ENCODE measurements around the gene ATOH8.

ATOH8 gene

DNA sequence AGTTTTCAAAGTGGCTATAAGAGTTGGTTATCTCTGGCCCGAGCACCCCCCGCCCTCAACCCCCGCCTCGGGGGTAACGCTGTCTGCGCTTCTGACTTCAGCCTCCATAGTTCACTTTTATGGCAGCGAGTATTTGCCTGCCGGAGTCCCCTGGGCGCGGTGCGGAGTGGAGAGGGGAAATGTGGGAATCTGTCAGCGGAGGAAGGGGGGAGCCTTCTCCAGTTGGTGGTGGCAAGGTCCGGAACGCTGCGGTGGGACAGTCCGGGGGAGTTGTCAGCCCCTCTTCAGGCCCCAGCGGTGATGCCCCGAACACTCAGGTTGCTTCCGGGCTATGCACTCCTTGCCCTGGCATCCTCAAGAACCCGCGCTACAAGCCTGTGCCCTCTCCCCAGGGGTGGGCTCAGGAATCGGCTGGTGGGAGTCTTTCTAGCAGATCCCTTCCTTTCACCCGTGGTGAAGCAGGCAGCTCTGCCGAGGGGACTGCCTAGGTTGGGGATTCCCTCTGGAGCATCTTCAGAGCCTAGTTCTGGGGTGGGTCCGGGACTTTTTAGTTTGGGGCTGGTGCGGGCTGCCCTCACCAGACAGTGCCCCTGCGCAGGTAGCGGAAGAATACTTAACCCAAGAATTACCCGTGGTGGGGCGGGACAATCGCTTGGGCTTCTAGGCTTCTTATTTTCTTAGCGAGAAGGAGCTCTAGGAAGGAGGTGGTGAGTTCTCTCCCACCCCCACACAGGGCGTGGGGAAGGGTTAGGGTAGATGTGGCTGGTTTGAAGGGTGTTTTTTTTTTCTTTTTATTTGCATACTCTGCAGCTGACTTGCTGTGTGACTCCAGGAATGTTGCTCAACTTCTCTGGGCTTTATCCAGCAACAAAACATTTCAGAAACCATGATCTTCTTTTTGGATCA lies 1.6 kb downstream of the ATOH8 start:
- peak; percentile 26 for DNase-seq

DNA sequence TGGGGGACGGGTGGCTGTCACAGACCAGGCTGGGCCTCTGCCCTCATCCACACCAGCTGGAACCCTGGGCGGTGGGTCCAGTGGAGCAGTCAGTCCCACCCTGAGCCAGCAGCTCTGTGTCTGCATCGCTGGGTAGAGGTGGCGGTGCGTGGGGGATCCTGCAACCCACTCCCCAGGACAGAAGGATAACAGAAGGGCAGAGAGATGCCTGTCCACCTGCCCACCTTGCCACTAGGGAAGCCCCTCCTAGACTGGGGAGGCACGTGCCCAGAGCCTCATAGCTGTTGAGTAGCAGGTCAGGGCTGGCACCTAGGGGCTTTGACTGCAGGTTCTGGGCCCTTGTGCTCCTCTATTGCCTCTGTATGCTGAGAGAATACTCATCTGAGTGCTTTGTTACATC lies 2.4 kb downstream of the ATOH8 start:
- DNase-seq, result no peak

DNA sequence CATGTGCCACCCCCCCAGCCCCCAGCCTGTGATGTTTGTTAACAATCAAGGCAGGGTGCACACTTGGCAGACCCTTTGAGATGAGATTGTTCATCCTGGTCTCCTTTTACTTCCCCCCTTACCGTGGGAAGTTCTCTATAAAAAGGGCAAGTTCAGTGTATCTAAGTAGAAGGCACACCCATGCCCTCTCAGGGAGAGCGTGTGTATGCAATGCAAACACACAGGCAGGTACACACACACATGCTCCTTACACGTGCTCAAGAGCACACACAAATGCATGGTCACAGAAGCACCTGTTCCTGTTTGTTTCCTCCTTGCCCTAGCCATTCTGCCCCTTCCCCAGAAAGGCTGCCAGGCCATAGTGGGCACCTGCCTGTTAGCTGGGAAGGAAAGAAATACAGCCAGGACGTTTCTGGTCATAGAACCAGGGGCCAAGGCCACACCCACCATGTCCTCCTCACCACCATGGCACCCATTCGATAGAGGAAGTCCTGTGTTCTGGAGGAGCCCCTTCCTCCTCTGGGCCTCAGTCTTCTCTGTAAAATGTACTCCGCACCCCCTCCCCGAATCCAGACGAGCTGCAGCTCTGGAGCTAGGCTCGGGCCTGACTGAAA lies 3.1 kb downstream of the ATOH8 start:
- no peak for DNase-seq

DNA sequence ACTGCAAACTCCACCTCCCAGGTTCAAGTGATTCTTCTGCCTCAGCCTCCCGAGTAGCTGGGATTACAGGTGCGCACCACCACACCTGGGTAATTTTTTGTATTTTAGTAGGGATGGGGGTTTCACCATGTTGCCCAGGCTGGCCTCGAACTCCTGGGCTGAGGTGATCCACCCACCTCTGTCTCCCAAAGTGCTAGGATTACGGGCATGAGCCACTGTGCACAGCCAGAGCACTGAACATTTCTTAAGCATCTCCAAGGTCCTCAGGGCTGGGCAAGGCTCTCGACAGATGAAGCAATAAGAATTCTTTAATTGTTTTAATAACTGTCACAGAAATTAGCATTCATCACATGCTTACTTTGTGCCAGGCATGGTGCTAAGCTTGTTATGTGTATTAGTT lies 4.1 kb downstream of the ATOH8 start:
- no peak for DNase-seq

DNA sequence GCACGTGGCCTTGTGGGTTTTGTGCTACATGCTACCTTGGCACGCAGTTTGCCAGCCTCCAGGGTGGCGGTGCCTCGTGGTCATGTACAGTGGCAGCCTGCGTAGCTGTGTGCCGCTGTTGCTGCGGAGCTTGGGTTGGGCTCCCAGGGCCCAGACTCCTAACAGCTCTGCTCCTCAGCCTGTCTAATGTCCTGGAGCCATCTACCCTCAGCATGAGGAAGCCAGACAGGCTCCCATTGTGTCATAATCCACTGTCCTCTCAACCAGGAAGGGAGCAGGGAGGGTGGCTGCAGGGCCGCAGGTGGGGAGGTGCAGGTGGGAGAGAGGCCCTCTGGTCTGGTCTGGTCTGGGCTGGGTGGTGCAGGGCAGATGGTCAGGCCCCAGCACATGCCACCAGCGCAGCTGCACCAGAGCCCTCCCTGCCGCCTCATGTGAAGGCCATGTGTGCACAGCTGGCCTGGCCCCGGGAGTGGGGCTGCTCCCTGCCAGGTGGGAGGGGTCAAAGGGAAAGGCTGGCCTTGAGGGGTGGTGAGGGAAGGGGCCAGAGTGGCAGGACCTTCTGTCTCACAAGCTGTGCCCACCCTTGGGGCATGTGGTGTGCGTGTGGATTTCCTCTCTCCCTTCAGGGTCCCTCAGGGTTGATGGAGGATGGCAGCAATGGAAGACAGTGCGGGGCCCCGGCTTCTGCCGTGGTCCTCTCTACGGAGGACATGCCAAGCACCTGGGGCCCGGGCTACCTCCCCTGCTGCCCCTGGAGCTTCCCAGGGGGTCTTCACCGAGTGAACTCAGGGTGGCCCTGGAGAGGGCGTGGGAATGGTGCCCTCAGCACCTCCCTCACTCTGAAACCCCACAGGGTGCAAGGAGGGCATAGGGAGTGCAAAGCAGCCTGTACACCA lies 4.8 kb downstream of the ATOH8 start:
- no peak for DNase-seq

DNA sequence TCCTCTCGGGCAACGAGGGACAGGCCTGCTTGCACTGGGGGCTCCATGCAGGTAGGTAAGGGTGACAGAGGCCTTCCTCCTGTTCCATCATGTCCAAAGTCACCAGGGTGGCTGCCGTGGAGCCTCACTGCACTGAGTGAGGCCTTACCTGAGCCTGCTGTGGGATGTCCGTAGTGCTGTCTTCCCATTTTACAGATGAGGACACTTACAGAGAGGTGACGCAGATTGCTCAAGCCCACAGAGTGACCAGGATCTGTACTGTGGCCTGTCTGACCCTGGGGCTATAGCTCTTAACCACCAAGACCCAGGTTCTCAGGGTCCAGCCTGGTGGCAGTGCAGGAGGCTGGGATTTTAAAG lies 5.4 kb downstream of the ATOH8 start:
- no peak for DNase-seq

DNA sequence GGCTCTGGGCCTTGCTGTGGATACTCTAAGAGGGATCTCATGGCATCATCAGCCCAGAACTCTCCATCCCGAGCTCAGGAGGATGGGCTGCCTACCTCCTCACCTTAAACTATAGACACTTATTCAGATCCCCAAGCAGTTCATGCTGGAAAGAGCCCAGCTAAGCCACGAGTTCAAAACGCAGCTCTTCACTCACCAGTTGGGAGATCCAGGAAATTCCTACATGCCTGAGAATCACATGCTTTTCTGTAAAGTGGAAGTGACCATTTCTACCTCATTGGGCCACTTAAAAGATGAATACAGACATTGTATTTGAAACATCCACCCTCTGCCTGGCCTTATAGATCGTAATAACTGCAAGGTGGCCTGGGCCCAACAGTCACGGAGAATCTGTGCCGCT lies 6.6 kb downstream of the ATOH8 start:
- no peak for DNase-seq

DNA sequence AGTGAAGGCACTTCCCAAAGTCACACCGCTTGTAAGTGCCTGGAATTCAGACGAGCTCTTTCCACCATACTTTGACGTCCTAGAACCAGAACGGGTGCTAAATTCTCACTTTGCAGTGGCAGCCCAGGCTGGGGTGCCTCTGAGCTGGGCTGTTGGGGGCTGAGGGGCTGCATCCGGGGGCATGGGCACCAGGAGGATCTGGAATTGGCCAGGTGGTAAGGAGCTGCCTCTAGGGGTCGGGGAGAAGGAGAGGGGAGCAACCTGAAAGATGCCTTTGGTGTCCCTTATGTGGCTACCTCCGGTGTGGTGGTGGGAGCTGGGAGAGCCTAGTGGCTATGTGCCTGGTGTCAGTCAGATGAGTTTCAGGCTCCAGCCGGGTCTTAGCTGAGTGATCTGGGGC lies 7.1 kb downstream of the ATOH8 start:
- no peak for DNase-seq

DNA sequence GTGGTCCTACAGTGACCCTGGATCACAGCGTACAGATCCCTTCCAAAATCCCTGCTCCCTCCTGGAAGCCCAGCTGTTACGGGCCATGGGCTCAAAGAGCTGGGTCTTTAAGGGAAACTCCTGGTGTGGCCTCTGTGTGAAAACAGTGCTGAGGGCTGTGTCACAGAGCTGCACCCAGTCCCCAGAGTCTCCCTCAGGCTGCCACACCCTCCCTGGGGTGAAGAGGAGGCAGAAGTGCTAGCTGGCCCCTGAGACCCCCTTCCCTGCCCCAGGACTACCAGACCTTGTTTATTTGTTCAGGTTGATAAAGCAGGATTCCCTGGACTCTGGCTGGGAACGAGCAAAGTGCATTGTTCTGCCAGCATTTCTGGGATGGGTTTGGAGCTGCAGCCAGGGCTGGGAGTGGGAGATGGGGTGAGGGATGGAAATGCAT lies 7.7 kb downstream of the ATOH8 start:
- DNase-seq, result no peak

DNA sequence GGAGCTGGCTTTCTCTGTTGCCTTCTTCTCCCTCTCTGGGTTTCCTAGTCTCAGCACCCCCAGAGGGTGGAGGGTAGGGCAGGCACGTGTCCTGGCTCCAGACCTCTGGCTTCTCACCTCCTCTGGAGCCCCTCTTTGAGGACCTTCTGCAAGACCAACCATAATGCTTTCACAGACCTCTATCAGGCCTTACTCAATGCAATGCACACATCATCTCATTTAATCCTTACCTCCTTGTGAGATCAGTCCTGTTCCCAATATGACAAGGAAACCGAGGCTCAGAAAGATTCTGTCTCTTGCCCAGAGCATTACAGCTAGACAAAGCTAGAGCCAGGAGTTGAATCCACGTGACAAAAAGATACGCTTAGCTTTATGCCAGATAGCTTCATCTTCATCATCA lies 8.2 kb downstream of the ATOH8 start:
- DNase-seq, result no peak

DNA sequence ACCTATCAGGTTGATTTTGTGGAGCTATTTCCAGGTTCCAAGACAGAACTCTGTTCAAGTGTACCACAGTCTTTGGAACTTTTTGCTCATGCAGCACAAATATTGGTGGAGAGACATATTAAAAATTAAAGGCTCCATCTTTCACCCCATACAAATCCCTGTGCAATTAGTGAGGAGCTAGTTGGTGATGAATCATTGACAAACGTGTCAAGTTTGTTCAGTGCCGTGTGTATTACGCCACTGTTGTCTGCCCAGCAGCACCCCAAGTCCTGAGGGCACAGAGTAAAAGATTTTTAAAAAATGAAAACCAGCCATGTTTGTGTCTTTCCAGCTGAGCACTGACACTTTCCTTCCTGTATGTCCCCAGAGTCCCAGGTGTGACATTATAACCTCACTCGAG lies 9.3 kb downstream of the ATOH8 start:
- DNase-seq, result no peak

DNA sequence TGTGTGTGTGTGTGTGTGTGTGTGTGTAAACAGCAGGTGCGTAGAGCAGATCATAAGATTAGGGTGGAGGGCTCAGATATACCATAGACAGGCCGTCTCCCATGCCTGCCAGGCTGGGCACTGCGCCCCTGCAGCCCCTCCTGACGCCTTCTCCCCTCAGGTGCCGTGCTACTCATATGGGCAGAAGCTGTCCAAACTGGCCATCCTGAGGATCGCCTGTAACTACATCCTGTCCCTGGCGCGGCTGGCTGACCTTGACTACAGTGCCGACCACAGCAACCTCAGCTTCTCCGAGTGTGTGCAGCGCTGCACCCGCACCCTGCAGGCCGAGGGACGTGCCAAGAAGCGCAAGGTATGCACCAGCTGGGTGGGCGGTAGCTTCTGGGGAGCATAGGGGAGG lies 10.0 kb downstream of the ATOH8 start:
- DNase-seq, result peak; percentile 22

DNA sequence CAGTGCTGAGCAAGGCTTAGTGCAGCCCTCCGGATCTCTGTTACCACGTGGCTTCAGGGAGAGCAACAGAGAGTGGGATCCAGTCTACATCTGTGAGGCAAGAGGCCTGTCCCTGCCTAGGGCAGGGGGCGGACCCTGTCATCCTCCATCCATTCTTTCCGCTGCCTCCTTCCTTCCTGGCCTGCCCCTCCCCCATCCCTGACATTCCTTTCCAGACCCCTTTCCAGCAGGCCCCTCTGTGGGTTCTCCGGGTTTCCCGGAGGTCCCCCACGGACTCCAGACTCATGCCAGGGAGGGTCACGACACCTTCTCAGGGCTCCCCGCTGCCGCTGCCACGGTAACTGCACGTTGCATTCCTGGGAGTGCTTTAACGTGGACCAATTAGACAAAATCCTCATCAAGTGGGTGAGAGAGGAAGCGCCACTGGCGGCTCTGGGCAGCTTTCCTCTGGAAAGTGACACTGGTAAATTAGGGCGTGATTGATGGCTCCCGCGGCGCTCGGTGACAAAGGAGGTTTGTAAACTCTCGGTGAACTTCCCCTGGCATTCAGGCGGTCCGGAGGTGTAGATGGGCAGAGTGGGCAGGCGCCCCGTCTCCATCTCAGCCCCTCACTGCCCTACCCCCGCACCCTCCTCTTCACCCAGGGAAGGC lies 11.4 kb downstream of the ATOH8 start:
- DNase-seq, result peak; percentile 88

DNA sequence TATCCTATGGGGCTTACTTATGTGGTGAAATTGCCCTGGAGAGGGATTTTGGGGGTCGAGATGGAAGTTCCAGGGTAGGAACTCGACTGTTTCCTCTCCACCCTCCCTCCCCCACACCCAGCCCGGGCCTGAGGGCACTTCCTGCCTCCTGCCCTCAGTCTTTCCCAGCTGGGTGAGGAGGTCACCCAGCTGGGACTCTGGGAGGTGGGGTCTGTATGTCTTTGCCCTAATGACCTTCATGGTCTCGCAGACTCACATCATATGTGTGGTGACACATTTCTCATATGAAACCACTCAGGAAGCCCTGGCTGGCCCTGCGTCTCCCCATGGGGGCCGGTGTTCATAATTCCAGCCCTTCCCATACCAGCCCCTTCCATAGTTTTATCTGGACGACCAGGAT lies 12.4 kb downstream of the ATOH8 start:
- DNase-seq, result no peak

DNA sequence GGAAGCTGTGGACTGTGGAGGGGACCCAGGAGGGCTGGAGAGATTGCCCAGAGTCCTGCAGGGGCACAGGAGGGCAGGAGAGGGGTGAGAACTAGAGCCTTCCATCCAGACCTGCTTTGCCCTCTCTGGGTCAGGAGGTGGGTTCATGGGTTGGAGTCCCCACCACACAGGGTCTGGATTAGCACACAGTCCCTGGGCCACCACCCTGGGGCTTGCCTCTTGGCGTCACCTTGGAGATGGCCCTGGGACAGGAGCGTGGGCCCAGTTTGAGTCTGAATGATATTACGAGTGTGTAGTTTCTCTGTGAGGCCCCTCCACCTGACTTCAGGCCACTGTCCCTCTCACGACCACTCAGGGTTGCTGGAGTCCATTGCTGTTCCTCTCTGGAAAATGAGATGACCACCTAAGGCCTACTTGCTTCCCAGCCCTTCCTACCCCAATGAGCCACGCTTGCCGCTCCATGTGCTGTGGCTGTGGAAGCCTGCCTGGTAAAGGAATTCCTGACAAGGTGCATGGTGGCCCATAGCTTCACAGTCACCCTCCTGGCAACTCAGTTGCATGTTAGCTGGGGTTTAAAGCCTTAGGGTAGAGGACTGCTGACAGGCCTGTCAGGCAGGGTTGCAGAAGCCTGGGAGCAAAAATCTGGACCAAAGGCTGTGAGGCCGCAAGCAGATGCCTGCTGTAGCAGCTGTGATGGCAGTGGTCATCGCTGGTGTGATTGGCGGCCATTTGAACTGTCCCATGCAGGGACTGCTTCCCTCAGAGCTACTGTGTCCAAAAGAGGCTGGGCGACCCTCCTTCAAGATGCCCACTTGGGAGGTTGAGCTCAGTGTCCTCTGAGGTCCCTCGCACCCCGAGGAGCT lies 14.2 kb downstream of the ATOH8 start:
- no peak for DNase-seq

DNA sequence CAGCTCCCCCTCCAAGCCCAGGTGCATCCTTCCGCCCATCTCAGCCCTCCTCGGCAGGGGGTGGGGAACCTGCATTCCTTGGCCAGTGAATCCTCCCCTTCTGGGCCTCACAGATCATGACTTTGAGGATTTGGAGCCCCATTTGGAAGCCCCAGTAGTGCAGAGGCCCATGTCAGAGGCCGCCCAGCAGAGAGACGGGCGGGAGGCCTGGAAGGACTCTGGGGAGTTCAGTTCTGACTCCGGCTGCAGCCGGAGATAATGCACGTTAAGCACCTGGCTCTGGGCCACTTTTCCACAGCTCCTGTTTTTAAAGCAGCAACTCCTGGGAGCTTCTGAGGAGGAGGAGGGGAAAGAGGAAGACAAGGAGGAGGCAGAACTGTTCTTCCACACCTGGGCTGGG lies 14.9 kb downstream of the ATOH8 start:
- peak; percentile 82 for DNase-seq

DNA sequence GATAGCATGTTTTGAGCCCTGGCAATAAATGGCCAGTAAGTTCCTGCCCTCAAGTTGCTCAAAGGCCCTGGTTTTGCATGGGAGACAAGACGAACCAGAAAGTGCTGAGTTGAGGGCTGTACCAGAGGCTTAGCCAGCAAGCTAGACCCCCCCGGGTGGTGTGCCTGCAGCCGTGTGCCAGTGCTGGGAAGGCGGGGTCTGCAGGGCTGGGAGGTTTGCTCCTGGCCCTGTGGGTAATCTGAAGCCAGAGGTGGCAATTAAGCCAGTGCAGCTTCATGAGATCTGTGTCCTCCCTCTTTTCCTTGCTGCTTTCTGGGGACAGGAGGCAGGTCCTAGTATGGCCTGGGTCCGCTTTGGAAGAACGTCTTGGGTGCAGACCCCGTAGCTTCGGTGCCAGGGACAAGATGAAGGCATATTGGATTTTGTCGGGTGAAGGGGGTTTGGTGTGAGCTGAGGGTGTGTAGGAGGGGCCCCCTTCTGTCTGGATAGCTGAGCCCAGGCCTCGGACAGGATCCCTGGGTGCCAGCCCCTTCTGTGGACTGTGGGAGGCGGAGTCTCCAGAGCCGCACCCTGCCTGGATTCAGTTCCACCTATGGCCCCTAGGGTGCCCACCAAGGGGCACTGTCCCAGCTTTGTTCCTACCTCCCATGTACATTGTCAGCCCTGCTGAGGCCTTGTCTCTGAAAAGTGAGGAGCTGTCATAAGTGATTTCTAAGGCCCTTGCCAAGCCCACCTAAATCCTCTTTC lies 15.6 kb downstream of the ATOH8 start:
- DNase-seq, result peak; percentile 79

DNA sequence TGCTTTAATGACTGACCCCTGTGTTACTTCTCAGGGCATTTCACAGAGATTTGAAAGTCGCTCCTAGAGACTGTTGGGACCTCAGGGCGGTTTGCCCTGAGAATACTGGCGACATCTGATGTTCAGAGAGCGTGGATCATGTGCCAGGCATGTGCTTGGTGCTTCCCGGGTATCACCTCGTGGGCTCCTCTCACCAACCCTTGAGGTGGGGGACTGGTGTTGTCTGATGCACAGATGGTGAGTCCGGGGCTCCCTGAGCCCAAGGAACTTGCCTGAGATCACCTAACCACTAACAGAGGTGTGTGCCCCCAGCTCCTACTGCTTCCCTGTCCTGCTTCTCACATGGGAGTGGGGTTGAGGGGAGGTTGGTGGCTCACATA lies 16.2 kb downstream of the ATOH8 start:
- DNase-seq, result no peak

DNA sequence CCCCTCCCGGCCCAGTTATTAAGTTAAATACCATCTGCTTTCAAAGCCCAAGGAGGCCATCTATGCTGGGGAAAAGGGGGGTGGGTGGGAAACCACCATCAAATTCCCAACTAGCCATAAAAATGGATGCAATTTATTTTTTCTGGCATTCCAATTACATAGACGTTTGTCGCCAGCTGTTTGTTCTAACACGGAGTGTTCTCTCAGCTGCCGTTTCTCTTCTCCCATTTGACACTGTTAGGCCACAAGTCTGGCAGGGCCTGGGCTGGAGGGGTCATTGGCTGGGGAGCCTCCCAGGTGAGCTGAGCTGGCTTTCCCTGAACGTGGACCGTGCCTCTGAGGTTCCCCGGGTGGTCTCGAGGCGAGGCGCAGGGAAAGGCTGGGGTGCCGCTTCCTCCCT lies 16.6 kb downstream of the ATOH8 start:
- no peak for DNase-seq

DNA sequence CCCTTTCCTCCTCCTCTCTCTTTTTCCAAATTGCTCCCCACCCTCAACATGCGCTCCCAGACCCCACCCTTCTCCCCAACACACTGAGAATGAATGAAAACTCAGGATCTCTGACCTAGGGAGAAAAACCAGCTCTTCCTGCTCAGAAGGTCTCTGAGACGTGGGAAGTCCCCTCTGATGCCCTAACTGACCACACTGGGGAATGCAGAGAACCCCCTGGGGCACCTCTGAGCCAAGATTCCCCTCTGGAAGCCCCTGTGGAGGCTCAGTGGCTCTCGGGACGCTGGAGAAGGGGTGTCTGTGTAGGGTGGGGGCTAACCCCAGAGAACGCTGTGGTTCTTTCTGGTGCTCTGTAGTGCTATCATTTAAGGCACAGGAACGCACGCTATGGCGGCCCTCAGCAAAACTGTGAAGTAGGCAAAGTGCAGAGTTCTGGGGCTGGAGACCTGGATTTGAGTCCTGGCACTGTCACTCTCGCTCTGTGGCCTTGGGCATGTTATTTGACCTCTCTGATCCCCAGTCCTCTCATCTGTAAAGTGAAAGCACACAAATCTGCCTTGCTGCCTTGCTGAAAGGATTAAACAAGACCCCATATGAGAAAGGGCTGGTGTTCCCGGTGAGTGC lies 17.1 kb downstream of the ATOH8 start:
- DNase-seq, result no peak

DNA sequence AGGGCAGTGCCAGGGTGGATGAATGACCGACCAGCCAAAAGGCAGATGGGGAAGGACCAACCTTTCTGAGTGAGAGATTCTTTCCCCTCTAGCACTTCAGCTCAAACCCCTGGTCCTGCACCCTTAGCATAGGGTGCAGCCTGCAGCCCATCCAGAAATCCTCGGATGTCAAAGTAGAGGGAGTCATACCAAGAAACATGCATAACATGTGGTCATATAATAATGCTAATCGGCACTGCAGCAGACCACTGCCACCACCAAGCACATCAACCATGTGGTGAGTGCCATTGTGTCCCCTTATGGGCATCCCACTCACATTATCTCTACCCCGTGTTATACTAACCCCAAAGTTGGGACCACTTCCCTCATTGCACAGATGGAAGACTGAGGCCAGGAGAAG lies 17.7 kb downstream of the ATOH8 start:
- DNase-seq, result no peak

Measured in NCI-H1105 treated with DMSO at 0.1 percent for 48 hours (cell line).